Right kidney (tissue), 1 donor: ENCODE results near the gene DOC2B.
"Not testable (repeated sequence)": the region's sequence is repeated elsewhere in the genome, so short reads cannot be mapped to it uniquely, and the experiment has no call there.

ENCODE experiments used
- DNase-seq: peaks from one replicate; pipeline ENCODE4 v3.0.0-alpha.2; 2016

The DOC2B gene

GRCh38 chr17:145671-146541 is 35.5 kb downstream of the DOC2B start:
- DNase-seq, result no peak

GRCh38 chr17:144936-145670 is 36.3 kb downstream of the DOC2B start:
- no peak for DNase-seq

- DNase-seq, result peak; percentile 81
These were observed 37.6 kb downstream of the DOC2B start for GRCh38 chr17:143785-144281.

GRCh38 chr17:142876-143784 is 38.3 kb downstream of the DOC2B start:
- DNase-seq, result no peak

GRCh38 chr17:142102-142661 is 39.3 kb downstream of the DOC2B start:
- no peak for DNase-seq

GRCh38 chr17:139401-140205 is 41.8 kb downstream of the DOC2B start:
- DNase-seq, result not testable (repeated sequence)

- DNase-seq, result not testable (repeated sequence)
These were observed 44.2 kb downstream of the DOC2B start, which contains the start of gene SCGB1C2 for GRCh38 chr17:137166-137807. TSS of gene SCGB1C2 (plus strand) at chr17:137569. CDS start at chr17:137591, 22 bp downstream.

- not testable (repeated sequence) for DNase-seq
These were observed 44.9 kb downstream of the DOC2B start for GRCh38 chr17:136531-136930.

GRCh38 chr17:135895-136294 is 45.6 kb downstream of the DOC2B start:
- DNase-seq, result not testable (repeated sequence)

- DNase-seq, result not testable (repeated sequence)
These were observed 46.4 kb downstream of the DOC2B start for GRCh38 chr17:135022-135421.

- not testable (repeated sequence) for DNase-seq
These were observed 47.1 kb downstream of the DOC2B start for GRCh38 chr17:134332-134785.

- DNase-seq, result not testable (repeated sequence)
These were observed 47.5 kb downstream of the DOC2B start for GRCh38 chr17:133932-134331.

- DNase-seq, result not testable (repeated sequence)
These were observed 63.0 kb downstream of the DOC2B start for GRCh38 chr17:118339-118917.

- DNase-seq, result not testable (repeated sequence)
These were observed 68.3 kb downstream of the DOC2B start for GRCh38 chr17:113111-113510.
